ENCODE measurements around the gene AGPAT3.

AGPAT3 gene

DNA sequence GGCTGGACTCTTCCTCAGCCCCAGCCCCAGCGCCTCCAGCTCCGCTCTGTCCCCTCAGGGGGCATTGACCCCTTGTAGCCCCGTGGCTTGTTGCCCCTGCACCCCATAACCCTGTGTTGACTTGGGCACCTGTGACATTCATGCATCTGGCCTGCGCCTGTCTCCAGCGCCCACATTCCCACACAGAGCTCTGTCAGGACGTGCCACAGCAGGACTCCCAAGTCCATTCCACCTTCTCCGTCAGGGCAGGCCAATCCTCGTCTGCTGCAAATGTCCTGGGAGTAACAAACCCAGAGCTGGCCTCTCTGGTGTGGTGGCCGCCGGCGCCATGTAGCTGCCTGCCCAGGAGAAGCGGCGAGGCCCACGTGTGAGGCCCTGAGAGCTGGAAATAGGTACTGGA is 60.6 kb downstream of the AGPAT3 start:
- DNase-seq, result no peak

- DNase-seq, result no peak
Observed at GRCh38 chr21:43926196-43926595, 61.2 kb downstream of the AGPAT3 start.

GRCh38 chr21:43927591-43928221 is 62.7 kb downstream of the AGPAT3 start:
- no peak for DNase-seq

DNA sequence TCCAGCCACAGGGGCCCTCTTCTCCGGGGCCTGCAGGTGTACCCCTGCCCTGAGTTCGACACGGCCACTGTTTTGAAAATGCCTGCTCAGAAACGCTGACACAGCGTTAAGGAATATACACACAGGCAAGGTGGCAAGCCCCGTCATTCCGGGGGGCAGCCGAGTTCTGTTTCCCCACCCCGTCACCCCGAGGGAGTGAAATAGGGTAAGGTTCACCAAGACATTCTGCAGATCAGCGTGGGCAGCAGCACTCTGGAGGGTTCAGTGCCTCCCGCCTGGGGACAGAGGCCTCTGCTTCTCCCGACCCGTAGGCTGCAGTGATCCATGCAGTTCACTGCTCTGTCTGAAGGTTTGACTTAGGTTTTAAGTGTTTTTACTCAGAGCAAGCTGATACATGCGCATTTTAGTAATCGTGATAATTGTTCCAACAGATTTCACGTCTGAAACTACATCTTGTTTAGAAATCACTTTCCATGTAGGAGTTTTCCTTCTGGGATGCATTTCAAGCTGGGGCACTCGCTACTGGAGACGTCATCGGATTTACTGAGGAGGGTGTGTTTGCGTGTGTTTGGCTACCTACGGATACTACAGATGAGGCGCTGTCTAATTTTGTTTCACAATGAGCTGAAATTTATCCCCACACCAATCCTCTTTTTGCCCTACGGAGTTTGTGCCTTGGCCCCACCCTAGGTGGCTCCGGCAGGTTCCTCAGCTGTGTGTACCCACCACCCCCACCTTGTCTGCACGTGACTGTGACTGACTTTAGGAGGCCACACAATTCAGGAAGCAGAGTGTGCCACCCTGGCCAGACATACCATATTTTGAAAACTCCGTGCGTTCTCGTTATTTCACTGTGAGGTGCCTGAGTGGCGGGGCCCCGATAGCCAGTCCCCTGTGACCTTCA is 63.5 kb downstream of the AGPAT3 start:
- DNase-seq, result no peak

- no peak for DNase-seq
Observed at GRCh38 chr21:43929217-43929971, 64.4 kb downstream of the AGPAT3 start.

- no peak for DNase-seq
Observed at GRCh38 chr21:43930074-43930847, 65.2 kb downstream of the AGPAT3 start.

GRCh38 chr21:43930848-43931375 is 65.9 kb downstream of the AGPAT3 start:
- DNase-seq, result no peak

DNA sequence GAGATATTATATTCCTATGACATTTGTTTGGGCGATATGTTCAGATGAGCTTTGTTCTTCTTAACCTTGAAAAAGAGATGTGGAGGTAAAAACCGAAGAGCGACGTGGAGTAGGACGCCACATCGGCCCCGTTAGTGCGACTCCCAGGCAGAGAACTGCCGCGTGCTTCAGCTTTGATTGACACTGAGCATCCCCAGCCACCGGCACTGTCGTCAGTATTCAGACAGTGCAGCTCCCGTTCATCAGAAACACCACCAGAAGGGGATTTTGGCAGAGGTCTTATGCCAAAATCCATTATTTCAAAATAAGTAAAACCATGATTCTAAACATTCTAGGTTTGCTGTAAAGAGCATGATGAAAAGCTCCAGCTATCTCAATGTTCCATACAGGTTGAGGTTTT is 66.5 kb downstream of the AGPAT3 start:
- no peak for DNase-seq

DNA sequence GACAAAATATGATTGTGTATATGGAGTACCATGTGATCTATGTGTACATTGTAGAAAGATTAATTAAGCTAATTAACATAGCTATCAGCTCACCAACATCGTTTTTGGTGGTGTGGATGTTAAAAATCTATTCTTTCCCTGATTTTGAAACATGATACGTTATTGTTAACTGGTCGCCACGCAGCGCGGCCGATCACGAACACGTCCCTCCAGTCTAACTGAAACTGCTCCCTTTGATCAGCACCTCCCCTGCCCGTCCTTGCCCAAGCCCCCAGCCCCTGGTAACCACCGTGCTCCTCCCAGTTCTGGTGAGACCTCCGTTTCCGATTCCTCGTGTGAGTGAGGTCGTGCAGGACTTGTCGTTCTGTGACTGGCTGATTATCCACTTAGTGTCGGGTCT is 67.0 kb downstream of the AGPAT3 start:
- no peak for DNase-seq

DNA sequence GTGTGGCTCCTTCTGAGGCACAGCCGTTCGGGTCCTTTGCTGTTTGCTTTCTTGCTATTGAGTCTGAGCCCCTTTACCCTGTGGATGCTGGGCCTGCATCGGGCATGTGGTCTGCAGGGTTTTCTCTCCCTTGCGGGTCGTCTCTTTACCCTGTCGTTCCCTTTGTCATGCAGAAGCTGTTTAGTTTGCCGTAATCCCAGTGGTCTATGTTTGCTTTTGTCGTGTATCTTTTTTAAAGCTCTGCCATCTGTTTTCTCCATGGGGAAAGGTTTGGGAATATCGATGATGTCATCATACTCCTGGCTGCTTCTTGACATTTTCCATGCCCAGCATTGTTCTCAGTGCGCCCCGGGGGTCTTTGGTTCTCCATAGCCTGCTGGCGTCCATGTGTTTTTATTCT is 68.2 kb downstream of the AGPAT3 start:
- DNase-seq, result no peak

DNA sequence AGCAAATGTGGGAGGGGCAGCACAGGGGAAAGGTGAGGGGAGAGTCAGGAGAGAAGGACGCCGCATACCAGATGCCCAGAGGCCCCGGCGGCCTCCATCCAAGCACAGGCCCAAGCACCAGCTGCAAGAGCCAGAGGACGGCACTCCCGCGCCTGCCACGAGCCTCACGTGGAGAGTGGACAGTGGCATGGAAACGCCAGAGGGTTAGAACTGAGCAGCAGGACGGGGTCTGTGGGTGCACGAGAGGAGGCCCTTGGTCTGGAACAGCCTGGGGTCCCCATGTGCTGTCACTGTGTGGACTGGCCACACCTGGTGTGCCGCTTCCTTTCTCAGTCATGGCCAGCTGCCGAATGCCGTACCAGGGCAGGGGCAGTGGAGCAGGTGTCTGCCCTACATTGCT is 68.7 kb downstream of the AGPAT3 start:
- no peak for DNase-seq

- DNase-seq, result no peak
Observed at GRCh38 chr21:43934116-43934515, 69.1 kb downstream of the AGPAT3 start.

- no peak for DNase-seq
Observed at GRCh38 chr21:43934716-43935705, 70.0 kb downstream of the AGPAT3 start.

GRCh38 chr21:43935711-43936110 is 70.7 kb downstream of the AGPAT3 start:
- DNase-seq, result no peak

DNA sequence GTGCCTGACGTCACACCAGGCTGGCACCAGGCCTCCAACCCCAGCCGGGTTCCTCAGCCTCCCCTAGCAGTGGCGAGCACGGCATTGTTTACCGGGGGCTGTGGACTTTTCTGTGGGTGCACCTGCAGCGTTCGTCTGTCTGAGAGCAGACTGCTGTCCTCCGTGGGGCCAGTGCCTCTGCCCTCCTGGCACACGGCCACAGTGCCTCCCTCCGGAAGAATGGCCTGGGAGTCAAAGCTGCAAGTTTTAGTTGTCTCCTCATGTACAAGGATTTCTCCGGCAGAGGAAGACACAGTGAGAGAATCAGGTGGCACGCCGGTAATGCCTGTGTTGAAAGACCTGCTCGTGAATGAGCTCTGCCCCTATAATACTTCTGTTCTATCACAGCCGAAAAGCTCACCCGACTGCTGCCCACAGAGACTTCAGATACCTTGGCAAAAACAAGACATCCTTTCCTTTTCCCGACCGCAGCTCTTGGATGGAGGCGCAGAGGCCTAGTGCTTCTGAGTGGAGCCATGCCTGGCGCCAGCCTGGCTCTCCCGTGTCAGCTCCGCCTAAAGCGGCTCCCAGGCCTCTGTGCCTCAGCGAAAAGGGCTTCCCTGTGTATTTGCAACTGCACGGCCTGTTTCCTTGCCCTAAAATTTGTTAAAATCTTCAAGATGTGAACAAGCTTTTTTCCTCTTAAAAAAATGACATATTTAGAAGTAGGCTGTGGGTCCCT is 71.4 kb downstream of the AGPAT3 start:
- DNase-seq, result no peak

DNA sequence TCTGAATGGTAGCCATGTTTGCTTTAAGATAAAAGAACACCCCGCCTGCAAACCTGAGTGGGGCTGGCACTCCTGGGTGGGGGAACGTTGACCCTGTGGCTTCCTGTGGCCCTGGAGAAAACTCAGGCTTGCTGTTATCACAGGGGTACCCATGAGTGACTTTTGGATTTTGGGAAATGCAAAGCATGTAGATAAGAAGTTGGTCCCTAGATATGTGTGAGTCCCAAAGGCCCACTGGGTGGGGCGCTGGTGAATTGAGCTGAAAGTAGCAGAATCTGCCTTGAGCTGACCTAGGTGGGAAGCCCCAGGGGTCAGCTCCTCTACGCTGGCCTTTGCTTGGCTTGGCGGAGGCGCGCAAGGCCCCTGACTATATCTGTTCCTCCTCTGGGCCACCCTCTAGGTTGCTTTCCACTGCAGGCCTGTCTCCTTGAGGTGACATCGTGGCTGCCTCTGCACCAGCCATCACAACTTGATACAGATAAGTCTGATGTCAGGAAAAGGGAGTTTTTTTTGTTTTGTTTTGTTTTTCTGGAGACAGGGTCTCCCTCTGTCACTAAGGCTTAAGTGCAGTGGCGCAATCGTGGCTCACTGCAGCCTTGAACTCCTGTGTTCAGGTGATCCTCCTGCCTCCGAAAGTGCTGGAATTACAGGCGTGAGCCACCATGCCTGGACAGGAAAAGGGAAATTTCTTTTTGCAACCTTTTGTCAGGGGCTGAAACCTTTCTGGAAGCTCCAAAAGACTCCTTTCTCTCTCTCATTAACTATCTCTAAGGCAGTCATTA is 72.2 kb downstream of the AGPAT3 start:
- no peak for DNase-seq

- no peak for DNase-seq
Observed at GRCh38 chr21:43937891-43938309, 72.9 kb downstream of the AGPAT3 start.

DNA sequence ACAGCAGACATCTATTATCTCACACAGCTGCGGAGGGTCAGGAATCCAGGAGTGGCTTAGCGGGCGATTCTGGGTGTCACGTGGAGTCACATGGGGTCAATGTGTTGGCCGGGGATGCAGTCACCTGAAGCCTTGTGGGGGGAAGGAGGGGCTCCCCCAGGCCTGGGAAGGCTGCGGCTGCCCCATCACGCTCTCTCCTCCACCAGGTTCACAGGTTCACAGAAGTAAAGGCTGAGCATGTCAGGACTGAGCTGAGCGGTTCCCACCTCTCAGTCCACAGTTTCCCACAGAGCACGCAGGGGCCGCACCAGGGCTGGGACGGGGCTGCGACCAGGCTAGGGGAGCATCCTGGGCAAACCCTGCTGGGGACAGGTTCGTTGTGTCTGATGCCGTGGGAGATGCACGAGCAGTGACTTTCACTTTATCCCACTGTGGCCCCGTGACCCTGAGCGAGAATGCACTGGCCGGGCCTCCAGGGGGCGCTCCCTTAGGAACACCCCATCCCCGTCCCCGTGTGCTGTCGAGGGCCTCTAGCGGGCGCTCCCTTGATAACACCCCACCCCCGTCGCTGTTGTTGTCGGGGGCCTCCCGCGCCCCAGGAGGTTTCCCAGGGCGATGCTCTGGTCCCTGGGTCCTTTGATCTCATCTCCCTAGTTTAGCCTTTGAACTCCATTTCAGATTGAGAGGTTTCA is 73.9 kb downstream of the AGPAT3 start:
- peak; percentile 70 for DNase-seq

All from right forelimb (tissue), 1 donor.